GM23338 (cell line): Measurements from ENCODE around the gene RPL3. TPM values are rescaled to one million over a fixed set of nuclear protein-coding genes. Genes with fewer than 3 reads are reported as not detected.

Experiments used
- ATAC-seq: fragments of 200-7000 bp; cut with Tn5 transposase; 3 replicates; pipeline ENCODE4 v1.9.1; 2020
- DNase-seq: peaks from one replicate; pipeline ENCODE4 v3.0.0-alpha.2; 2015; ENCODE audit warnings: low spot score
- H2AFZ ChIP-seq: fragments of 200-600 bp; sonication (generic); 2 replicates; pipeline ENCODE4 v1.8.0; 2016; ENCODE audit warnings: antibody characterized with exemption, mild to moderate bottlenecking, moderate library complexity
- H3F3A ChIP-seq: fragments of 200-600 bp; sonication (generic); replicated peaks from 2 replicates; pipeline ENCODE4 v1.8.0; 2017; ENCODE audit warnings: antibody characterized with exemption, mixed run types, low read depth
- H3K27ac ChIP-seq: fragments of 200-600 bp; sonication (generic); 2 replicates; pipeline ENCODE4 v1.6.1; 2016; ENCODE audit warnings: low read depth
- H3K27me3 ChIP-seq: fragments of 200-600 bp; sonication (generic); 2 replicates; pipeline ENCODE4 v1.8.0; 2016; ENCODE audit warnings: mild to moderate bottlenecking, mixed run types, moderate library complexity; ENCODE audit not compliant: insufficient read depth
- H3K36me3 ChIP-seq: fragments of 200-600 bp; sonication (generic); 2 replicates; pipeline ENCODE4 v1.8.0; 2016; ENCODE audit warnings: mild to moderate bottlenecking; ENCODE audit not compliant: insufficient read depth
- H3K4me1 ChIP-seq: fragments of 200-600 bp; sonication (generic); 2 replicates; pipeline ENCODE4 v1.8.0; 2016; ENCODE audit warnings: mild to moderate bottlenecking, moderate library complexity; ENCODE audit not compliant: insufficient read depth
- H3K4me2 ChIP-seq: fragments of 200-600 bp; sonication (generic); 2 replicates; pipeline ENCODE4 v1.7.1; 2017; ENCODE audit warnings: mixed run types
- H3K4me3 ChIP-seq: fragments of 200-600 bp; sonication (generic); 2 replicates; pipeline ENCODE4 v1.6.1; 2016; ENCODE audit warnings: mixed run types
- H3K79me2 ChIP-seq: fragments of 200-600 bp; sonication (generic); replicated peaks from 2 replicates; pipeline ENCODE4 v1.8.0; 2017; ENCODE audit warnings: mild to moderate bottlenecking; ENCODE audit not compliant: insufficient read depth
- H3K9me2 ChIP-seq: fragments of 200-600 bp; sonication (generic); 2 replicates; pipeline ENCODE4 v1.8.0; 2017; ENCODE audit not compliant: insufficient read depth
- H4K20me1 ChIP-seq: fragments of 200-600 bp; sonication (generic); replicated peaks from 2 replicates; pipeline ENCODE4 v1.8.0; 2017; ENCODE audit warnings: mild to moderate bottlenecking; ENCODE audit not compliant: insufficient read depth
- H3K27ac Mint-ChIP-seq: 2 replicates; pipeline ENCODE4 v1.8.0; 2020; ENCODE audit warnings: inconsistent platforms, mild to moderate bottlenecking, moderate library complexity, mixed read lengths
- H3K27me3 Mint-ChIP-seq: 3 replicates; pipeline ENCODE4 v1.8.0; 2022; ENCODE audit warnings: low read depth, mild to moderate bottlenecking, moderate library complexity, mixed read lengths, inconsistent platforms; ENCODE audit not compliant: insufficient read depth, poor library complexity
- H3K36me3 Mint-ChIP-seq: 3 replicates; pipeline ENCODE4 v1.8.0; 2021; ENCODE audit warnings: low read depth, mild to moderate bottlenecking, inconsistent platforms, moderate library complexity, mixed read lengths
- H3K4me1 Mint-ChIP-seq: 3 replicates; pipeline ENCODE4 v1.8.0; 2020; ENCODE audit warnings: mild to moderate bottlenecking, inconsistent platforms, mixed read lengths
- H3K4me3 Mint-ChIP-seq: 3 replicates; pipeline ENCODE4 v1.8.0; 2021; ENCODE audit warnings: moderate library complexity, mild to moderate bottlenecking, inconsistent platforms, mixed read lengths
- H3K9me3 Mint-ChIP-seq: 3 replicates; pipeline ENCODE4 v1.8.0; 2020; ENCODE audit warnings: moderate library complexity, mild to moderate bottlenecking, inconsistent platforms, mixed read lengths
- CREB1 ChIP-seq: fragments of 250-450 bp; sonication (Bioruptor Pico); IDR thresholded peaks from 2 replicates; pipeline ENCODE4 v1.5.0; 2020; ENCODE audit warnings: low read depth, mild to moderate bottlenecking, moderate library complexity
- EZH2 ChIP-seq: fragments of 200-600 bp; sonication (generic); IDR thresholded peaks from one replicate; pipeline ENCODE4 v1.8.0; 2017; ENCODE audit warnings: antibody characterized with exemption, mild to moderate bottlenecking, low read depth; ENCODE audit not compliant: unreplicated experiment
- polyA plus RNA-seq: library from polyadenylated mRNA; unstranded; fragments of >200 nt; fragmentation: Nextera tagmentation; extraction: Ambion mirVana; gene quantifications from 2 replicates; pipeline ENCODE4 v1.2.1, GENCODE V29; 2016
- total RNA-seq: library from RNA; depleted of rRNA; stranded (reverse); fragments of >200 nt; shearing (Covaris generic); gene quantifications from 2 replicates; pipeline ENCODE4 v1.2.3, GENCODE V29; 2014
- TF ChIP-seq, protein P1 (sequence below): IDR thresholded peaks from 2 replicates; pipeline ENCODE4 v1.6.1; 2016; ENCODE audit warnings: antibody characterized with exemption
- TF ChIP-seq, protein P2 (sequence below): fragments of 250-450 bp; sonication (Bioruptor Pico); IDR thresholded peaks from 2 replicates; pipeline ENCODE4 v1.5.0; 2020; ENCODE audit warnings: mild to moderate bottlenecking, moderate library complexity

RPL3 gene
- total and polyA plus RNA-seq, 2 experiments from 2014 or later = 1,983 to 3,244 TPM

DNA sequence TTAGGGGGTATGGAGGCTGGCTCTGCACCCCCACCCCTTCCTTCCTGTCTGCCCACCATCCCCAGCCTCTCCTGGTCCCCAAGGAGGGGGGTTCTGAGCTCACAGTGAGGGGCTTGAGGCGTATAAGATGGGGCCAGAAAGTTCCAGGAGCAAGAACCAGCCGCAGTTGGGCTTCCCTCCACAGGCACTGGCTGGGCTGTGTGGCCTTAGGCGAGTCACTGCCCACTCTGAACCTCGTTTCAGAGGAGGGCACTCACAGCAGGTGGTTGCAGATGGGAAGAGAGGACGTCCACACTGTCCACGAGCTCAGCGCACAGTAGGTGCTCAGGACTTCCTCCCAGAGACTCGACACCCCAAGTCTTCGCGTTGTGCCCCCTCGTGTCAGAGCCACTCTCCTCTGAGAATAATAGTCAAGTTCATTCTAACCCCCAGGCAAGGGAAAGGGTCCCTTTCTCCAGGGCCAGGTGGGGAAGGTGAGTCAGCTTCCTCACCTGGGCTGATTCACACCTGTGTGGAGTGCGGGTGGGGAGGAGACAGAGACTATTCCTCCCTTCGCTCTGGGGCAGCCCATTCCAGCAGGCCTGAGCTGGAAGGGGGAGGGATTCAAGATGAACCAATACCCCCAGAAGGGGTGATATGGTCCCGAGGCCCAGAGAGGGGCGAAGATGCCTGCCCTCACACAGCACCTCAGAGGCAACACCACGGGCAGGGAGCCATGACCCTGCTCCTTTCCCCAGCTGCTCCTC is 29.3 kb downstream of the RPL3 start:
- Mint-ChIP-seq H3K36me3 (no peaks in the 10 kb centered on the region), H3K27ac (no peak overlapping the region), H3K9me3 (no peaks in the 10 kb centered on the region; the same call in 2 of the 3 replicates), H3K4me1 (peaks cover 15% of the 10 kb centered on the region), H3K27me3 (peaks cover 31% of the 10 kb centered on the region), H3K4me3 (no peak overlapping the region)
- H3K4me2 ChIP-seq = no peak overlapping the region
- TF ChIP-seq, protein P1, sequence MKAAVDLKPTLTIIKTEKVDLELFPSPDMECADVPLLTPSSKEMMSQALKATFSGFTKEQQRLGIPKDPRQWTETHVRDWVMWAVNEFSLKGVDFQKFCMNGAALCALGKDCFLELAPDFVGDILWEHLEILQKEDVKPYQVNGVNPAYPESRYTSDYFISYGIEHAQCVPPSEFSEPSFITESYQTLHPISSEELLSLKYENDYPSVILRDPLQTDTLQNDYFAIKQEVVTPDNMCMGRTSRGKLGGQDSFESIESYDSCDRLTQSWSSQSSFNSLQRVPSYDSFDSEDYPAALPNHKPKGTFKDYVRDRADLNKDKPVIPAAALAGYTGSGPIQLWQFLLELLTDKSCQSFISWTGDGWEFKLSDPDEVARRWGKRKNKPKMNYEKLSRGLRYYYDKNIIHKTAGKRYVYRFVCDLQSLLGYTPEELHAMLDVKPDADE = no peak
- no peak for TF ChIP-seq CREB1 (CRISPR knock-in tag)
- TF ChIP-seq, protein P2, sequence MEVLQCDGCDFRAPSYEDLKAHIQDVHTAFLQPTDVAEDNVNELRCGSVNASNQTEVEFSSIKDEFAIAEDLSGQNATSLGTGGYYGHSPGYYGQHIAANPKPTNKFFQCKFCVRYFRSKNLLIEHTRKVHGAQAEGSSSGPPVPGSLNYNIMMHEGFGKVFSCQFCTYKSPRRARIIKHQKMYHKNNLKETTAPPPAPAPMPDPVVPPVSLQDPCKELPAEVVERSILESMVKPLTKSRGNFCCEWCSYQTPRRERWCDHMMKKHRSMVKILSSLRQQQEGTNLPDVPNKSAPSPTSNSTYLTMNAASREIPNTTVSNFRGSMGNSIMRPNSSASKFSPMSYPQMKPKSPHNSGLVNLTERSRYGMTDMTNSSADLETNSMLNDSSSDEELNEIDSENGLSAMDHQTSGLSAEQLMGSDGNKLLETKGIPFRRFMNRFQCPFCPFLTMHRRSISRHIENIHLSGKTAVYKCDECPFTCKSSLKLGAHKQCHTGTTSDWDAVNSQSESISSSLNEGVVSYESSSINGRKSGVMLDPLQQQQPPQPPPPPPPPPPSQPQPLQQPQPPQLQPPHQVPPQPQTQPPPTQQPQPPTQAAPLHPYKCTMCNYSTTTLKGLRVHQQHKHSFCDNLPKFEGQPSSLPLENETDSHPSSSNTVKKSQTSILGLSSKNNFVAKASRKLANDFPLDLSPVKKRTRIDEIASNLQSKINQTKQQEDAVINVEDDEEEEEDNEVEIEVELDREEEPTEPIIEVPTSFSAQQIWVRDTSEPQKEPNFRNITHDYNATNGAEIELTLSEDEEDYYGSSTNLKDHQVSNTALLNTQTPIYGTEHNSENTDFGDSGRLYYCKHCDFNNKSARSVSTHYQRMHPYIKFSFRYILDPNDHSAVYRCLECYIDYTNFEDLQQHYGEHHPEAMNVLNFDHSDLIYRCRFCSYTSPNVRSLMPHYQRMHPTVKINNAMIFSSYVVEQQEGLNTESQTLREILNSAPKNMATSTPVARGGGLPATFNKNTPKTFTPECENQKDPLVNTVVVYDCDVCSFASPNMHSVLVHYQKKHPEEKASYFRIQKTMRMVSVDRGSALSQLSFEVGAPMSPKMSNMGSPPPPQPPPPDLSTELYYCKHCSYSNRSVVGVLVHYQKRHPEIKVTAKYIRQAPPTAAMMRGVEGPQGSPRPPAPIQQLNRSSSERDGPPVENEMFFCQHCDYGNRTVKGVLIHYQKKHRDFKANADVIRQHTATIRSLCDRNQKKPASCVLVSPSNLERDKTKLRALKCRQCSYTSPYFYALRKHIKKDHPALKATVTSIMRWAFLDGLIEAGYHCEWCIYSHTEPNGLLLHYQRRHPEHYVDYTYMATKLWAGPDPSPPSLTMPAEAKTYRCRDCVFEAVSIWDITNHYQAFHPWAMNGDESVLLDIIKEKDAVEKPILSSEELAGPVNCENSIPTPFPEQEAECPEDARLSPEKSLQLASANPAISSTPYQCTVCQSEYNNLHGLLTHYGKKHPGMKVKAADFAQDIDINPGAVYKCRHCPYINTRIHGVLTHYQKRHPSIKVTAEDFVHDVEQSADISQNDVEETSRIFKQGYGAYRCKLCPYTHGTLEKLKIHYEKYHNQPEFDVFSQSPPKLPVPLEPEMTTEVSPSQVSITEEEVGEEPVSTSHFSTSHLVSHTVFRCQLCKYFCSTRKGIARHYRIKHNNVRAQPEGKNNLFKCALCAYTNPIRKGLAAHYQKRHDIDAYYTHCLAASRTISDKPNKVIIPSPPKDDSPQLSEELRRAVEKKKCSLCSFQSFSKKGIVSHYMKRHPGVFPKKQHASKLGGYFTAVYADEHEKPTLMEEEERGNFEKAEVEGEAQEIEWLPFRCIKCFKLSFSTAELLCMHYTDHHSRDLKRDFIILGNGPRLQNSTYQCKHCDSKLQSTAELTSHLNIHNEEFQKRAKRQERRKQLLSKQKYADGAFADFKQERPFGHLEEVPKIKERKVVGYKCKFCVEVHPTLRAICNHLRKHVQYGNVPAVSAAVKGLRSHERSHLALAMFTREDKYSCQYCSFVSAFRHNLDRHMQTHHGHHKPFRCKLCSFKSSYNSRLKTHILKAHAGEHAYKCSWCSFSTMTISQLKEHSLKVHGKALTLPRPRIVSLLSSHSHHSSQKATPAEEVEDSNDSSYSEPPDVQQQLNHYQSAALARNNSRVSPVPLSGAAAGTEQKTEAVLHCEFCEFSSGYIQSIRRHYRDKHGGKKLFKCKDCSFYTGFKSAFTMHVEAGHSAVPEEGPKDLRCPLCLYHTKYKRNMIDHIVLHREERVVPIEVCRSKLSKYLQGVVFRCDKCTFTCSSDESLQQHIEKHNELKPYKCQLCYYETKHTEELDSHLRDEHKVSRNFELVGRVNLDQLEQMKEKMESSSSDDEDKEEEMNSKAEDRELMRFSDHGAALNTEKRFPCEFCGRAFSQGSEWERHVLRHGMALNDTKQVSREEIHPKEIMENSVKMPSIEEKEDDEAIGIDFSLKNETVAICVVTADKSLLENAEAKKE = no peak
- TF ChIP-seq EZH2 = no peak
- H2AFZ ChIP-seq = no peak overlapping the region
- no peak for ATAC-seq
- H4K20me1 ChIP-seq = no peaks in the 10 kb centered on the region
- no peak overlapping the region for H3K4me3 ChIP-seq
- no peaks in the 10 kb centered on the region for H3K36me3 ChIP-seq
- no peaks in the 10 kb centered on the region for H3F3A ChIP-seq
- no peak for DNase-seq
- no peak overlapping the region for H3K27ac ChIP-seq
- H3K9me2 ChIP-seq = no peaks in the 10 kb centered on the region
- H3K4me1 ChIP-seq = no peaks in the 10 kb centered on the region
- H3K27me3 ChIP-seq = no peaks in the 10 kb centered on the region
- no peaks in the 10 kb centered on the region for H3K79me2 ChIP-seq
